ENCODE data around the gene SKIC2.
"Not testable (repeated sequence)": the region's sequence is repeated elsewhere in the genome, so short reads cannot be mapped to it uniquely, and the experiment has no call there.

Gene SKIC2

DNA sequence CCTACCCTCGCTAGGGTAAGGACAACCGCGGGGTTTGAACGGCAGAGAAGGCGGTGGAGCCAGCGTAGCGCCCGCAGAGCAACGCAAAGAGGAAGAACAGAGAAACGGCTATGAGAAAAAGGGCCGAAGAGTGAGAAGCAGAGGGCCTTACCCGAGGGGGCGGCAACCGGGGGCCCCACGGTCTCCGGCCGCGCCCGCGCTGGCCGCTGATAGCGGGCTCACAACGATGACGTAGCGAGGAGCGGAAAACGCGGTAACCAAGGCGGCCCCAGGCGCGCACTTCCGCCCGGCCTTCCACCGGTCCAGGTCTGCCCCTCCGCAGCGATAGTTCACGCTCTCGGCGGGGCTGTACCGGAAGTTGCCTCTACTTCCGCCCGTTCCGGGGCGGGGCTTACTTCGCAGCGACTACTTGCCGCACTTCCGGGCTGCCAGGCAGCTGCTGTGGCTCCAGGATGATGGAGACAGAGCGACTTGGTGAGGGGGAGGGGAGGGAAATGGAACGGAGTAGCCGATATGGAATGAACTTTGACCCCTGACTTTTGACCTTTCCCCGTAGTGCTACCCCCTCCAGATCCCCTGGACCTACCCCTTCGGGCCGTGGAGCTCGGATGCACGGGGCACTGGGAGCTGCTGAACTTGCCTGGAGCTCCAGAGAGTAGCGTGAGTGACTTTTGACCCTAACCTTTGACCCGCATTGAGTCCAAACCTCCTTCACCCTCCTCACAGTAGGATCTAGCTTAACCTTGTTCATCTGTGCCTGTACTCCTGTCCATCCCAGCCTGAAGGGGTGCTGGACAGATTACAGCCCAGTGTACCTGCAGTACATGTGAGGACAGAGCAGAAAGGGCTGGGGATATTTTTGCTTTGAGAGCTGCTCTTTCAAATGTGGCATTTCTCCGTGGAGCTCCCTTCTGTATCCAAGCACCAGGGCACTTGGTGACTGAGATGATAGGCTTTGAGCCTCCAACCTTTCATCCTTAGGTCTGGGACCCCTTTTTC is at the start of gene SKIC2, which contains the start of gene NELFE:
TSS of gene SKIC2 (plus strand) at position 435 of the 999 bp plus-strand sequence. CDS start at position 453, 18 bp downstream.
TSS of gene NELFE (minus strand) at position 231 of the 999 bp plus-strand sequence. CDS start 525 bp downstream, outside the sequence.
- DNase-seq (ENCODE audit: low read depth), result peak; percentile 99

GRCh38 chr6:31909298-31909697 is 49.7 kb upstream of the SKIC2 start:
- DNase-seq (ENCODE audit: low read depth), result not testable (repeated sequence)

DNA sequence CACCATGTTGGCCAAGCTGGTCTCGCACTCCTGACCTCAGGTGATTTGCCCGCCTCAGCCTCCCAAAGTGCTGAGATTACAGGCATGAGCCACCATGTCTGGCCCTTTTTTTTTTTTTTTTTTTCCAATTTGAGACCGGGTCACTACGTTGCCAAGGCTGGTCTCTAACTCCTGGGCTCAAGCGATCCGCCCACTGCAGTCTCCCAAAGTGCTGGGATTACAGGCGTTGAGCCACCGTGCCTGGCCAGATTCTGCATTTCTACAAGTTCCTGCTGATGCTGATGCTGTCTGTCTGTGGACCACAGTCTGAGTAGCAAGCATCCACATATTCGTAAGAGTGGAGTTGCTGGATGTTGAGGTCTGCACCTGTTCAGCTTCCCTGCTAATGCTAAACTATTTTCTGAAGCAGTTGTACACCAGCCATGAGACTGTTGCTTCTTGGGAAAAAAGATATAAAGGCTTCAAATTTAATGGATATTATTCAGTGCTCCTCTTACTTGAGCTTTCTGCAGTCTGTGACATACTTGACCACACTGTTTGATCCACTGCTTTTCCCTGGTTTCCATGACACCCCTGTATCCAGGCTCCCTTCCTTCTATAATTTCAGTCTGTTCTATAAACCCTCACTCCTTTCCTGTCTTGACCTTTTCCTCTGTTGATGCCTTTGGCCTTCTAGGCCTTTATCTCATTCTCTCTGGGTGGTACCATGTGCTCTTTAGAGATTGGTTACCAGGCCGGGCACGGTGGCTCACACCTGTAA is 47.0 kb upstream of the SKIC2 start:
- peak; percentile 24 for DNase-seq (ENCODE audit: low read depth)

- DNase-seq (ENCODE audit: low read depth), result no peak
These were observed 43.6 kb upstream of the SKIC2 start for GRCh38 chr6:31915351-31915750.

DNA sequence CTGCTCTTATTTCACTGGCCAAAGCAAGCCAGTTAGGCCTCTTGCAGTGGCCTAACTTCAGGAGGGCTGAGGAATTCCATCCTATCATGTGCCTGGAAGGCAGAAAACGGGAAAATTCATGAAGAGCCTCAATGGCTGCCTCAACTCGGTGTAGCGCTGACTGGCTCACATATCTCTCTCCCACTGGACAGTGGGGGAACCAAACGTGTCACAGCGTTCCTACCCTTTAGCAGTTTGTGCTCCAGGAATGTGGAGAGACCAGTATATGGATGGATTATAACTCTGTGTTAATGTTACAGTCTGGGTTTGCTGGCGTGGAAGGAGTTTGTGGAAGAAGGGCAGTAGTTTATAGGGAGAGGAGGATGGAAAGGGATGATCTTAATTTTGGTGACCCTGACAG is 43.2 kb upstream of the SKIC2 start:
- no peak for DNase-seq (ENCODE audit: low read depth)

DNA sequence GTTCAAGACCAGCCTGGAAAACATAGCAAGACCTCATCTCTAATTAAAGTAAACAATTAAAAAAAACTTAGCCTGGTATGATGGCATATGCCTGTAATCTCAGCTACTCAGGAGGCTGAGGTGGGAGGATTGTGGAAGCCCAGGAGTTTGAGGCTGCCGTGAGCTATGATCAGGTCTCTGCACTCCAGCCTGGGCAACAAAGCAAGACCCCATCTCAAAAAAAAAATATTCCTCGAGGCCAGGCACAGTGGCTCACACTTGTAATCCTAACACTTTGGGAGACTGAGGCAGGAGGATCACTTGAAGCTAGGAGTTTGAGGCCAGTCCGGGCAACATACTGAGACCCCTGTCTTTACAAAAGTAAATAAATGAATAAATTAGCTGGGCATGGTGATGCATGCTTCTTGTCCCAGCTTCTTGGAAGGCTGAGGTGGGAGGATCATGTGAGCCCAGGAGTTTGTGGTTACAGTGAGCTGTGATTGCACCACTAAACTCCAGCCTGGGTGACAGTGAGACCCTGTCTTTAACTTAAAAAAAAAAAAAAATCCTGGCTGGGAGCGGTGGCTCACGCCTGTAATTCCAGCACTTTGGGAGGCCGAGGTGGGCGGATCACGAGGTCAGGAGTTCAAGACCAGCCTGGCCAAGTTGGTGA is 40.8 kb upstream of the SKIC2 start:
- DNase-seq (ENCODE audit: low read depth), result peak; percentile 17

DNA sequence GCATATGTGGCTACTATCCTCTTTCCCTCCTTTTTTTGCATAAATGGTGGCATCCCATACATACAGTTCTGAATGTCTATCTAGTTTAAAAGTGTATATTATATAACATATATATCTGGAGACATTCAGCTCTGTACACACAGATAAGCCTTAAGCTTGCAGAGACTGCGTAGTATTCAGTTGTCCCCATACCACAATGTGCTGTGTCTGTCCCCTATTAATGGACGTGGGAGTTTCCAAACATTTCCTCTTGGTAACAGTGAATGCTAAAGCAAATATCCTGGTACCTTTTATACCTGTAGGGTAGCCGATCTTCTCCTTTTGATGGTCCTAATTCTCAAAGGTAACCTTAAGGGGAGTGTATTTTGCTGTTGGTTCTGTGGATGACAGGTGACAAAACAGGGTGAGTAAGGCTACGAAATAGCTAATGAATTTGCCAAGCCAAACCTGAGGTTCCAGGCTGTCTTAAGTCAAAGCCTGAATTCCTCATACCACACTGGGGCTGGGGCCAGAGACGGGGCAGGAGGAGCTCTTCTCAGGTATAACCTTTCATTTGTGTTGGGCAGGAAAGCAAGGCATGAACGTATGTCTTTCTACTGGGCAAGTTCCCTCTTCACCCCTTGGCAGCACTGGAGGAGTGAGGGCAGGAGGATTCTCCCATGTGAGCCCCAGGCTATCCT is 39.2 kb upstream of the SKIC2 start:
- no peak for DNase-seq (ENCODE audit: low read depth)

DNA sequence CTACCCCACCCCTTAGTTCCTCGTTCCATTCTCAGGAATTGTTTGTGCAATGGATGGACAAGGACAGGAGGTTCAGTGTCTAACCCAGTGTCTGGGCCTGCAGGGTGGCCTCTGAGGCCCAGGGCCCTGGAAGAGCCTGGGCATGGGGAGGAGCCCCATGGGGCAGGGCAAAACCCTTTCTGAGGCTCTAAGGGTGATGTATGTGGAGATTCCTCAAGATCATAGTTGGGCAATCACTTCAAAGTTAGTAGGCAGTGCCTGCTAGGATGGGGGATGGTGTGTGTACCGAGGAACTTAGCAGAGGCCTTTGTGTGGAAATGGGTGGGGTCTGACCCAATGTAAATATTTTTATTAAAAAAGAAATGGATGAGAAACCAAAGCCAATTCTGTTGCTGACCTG is 38.2 kb upstream of the SKIC2 start:
- DNase-seq (ENCODE audit: low read depth), result no peak

DNA sequence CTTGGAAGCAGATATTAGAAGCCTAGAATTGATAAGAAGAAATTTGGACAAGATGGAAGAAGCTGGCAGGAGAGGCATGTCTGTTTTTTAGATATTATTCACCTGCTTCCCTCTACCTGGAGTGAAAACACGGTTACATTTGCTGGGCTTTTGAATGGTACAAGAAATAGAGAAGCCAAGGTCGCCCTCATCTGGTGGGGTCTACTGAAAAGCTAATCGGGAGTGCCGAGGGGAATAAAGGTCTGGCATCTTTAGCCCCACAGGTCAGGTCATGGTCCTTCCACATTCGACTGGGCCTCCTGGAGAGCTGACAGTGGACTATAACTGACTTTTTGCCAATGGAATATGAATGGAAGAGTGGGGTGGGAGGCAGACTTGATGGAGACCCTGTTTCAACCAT is 36.0 kb upstream of the SKIC2 start:
- peak; percentile 12 for DNase-seq (ENCODE audit: low read depth)

GRCh38 chr6:31927242-31927862 is 31.6 kb upstream of the SKIC2 start, which contains the start of gene C2:
Gene C2 (plus strand): TSS chr6:31927717. CDS start chr6:31927753, 36 bp downstream.
- no peak for DNase-seq (ENCODE audit: low read depth)

- DNase-seq (ENCODE audit: low read depth), result no peak
These were observed 30.9 kb upstream of the SKIC2 start for GRCh38 chr6:31927863-31928671.

DNA sequence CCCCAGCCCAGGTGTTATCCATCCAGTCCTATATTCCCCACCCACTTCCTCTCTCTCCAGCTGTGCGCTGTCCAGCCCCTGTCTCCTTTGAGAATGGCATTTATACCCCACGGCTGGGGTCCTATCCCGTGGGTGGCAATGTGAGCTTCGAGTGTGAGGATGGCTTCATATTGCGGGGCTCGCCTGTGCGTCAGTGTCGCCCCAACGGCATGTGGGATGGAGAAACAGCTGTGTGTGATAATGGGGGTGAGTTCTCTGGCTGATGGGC is 30.4 kb upstream of the SKIC2 start:
- no peak for DNase-seq (ENCODE audit: low read depth)

GRCh38 chr6:31930962-31931361 is 28.0 kb upstream of the SKIC2 start:
- no peak for DNase-seq (ENCODE audit: low read depth)

- DNase-seq (ENCODE audit: low read depth), result not testable (repeated sequence)
These were observed 26.8 kb upstream of the SKIC2 start for GRCh38 chr6:31932137-31932536.

- no peak for DNase-seq (ENCODE audit: low read depth)
These were observed 25.4 kb upstream of the SKIC2 start for GRCh38 chr6:31933537-31933936.

- DNase-seq (ENCODE audit: low read depth), result no peak
These were observed 24.0 kb upstream of the SKIC2 start for GRCh38 chr6:31935021-31935420.

DNA sequence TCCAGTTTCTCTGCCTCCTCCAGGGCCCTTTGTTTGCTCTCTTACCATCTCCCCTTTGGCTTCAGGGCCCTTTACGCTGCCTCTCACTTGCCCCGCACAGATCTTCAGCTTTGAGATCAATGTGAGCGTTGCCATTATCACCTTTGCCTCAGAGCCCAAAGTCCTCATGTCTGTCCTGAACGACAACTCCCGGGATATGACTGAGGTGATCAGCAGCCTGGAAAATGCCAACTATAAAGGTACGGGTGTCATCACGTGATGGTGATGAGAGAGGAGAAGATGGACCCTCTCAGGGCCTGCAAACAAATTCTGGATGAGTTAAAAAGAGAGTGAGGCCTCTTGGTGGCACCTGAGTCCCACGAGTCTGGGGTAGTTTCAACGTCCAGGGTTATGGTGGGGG is 23.2 kb upstream of the SKIC2 start:
- no peak for DNase-seq (ENCODE audit: low read depth)

DNA sequence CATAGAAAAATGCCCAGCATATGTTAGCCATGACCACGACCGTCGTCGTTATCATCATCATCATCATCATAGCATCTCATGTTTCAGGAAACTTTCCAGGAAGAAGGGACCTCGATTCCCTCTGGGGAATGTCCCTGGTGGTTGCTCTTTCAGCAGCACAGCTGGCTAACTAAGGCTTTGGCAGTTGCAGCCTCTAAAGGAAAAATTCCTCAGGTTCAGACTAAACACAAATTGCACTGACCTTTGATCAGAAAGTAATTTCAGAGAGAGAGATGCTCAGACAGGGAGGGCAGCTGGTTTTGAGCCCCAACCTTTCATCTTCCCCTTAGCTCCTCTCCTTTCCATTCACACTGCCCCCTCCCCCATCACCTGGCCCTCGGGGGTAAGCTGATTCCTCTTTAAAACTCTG is 18.7 kb upstream of the SKIC2 start:
- peak; percentile 78 for DNase-seq (ENCODE audit: low read depth)

DNA sequence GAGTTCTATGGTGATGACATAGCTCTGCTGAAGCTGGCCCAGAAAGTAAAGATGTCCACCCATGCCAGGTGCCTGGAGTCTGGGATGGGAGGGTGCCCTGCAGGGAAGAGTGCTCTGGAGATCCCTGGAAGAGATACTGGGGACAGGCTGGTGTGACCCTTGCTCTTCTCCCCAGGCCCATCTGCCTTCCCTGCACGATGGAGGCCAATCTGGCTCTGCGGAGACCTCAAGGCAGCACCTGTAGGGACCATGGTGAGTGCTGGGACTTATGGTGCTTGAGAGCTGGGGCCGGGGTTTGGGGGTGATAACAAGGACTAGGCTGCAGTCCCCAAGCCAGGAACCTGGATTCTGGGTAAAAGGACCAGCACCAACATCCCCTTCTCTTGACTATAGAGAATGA is 15.2 kb upstream of the SKIC2 start:
- no peak for DNase-seq (ENCODE audit: low read depth)

GRCh38 chr6:31945154-31945506 is 13.8 kb upstream of the SKIC2 start:
- no peak for DNase-seq (ENCODE audit: low read depth)

Data from EH (cell line).